Pons (tissue), 1 donor: ENCODE measurements around the gene NUDT22.

Experiments
- DNase-seq: peaks from one replicate; pipeline ENCODE4 v3.0.0-alpha.2; 2016; ENCODE audit warnings: low spot score

The NUDT22 gene

GRCh38 chr11:64206457-64207255 is 19.4 kb upstream of the NUDT22 start, which contains the start of gene FERMT3:
Gene FERMT3, plus strand, starts transcription at chr11:64206721. Its CDS starts 644 bp downstream, at chr11:64207365.
- DNase-seq: no peak

GRCh38 chr11:64207256-64208085 is 18.6 kb upstream of the NUDT22 start:
- no peak for DNase-seq

GRCh38 chr11:64208086-64208795 is 17.8 kb upstream of the NUDT22 start:
- DNase-seq: no peak

GRCh38 chr11:64208796-64209562 is 17.1 kb upstream of the NUDT22 start:
- no peak for DNase-seq

GRCh38 chr11:64209563-64209843 is 16.6 kb upstream of the NUDT22 start:
- DNase-seq: no peak

- DNase-seq: no peak
These were observed 15.6 kb upstream of the NUDT22 start for GRCh38 chr11:64210301-64211020.

- DNase-seq: no peak
These were observed 14.7 kb upstream of the NUDT22 start for GRCh38 chr11:64211181-64211872.

GRCh38 chr11:64216879-64217278 is 9.2 kb upstream of the NUDT22 start:
- DNase-seq: no peak

- DNase-seq: no peak
These were observed 7.3 kb upstream of the NUDT22 start for GRCh38 chr11:64218628-64219353.

- no peak for DNase-seq
These were observed 6.8 kb upstream of the NUDT22 start for GRCh38 chr11:64219354-64219684.

GRCh38 chr11:64219755-64220154 is 6.3 kb upstream of the NUDT22 start:
- no peak for DNase-seq

GRCh38 chr11:64220271-64220670 is 5.8 kb upstream of the NUDT22 start:
- DNase-seq: no peak

GRCh38 chr11:64220798-64221197 is 5.3 kb upstream of the NUDT22 start:
- no peak for DNase-seq

GRCh38 chr11:64222651-64223000 is 3.4 kb upstream of the NUDT22 start:
- no peak for DNase-seq

GRCh38 chr11:64223001-64223651 is 2.9 kb upstream of the NUDT22 start:
- no peak for DNase-seq

- no peak for DNase-seq
These were observed 1.8 kb upstream of the NUDT22 start for GRCh38 chr11:64224151-64224890.

GRCh38 chr11:64224891-64225607 is 1.0 kb upstream of the NUDT22 start:
- no peak for DNase-seq

- DNase-seq: no peak
These were observed 505 bp downstream of the NUDT22 start for GRCh38 chr11:64226507-64227051.
